Measurements from ENCODE around the gene MPRIP.

The MPRIP gene

GRCh38 chr17:17166446-17166845, 124.2 kb downstream of the MPRIP start:
- no peak for DNase-seq (ENCODE audit: low read depth)
- in situ Hi-C loops (cut with HindIII; ENCODE audit: low sequenced_read_pairs) = no loop called here
- TF ChIP-seq CTCF (IDR thresholded peaks at IDR 0.05; ENCODE audit: low read depth, low read length, missing control alignments) = no peak
- H3K4me3 ChIP-seq (ENCODE audit: low read depth, low read length) = no peak overlapping the region

GRCh38 chr17:17167356-17167755, 125.1 kb downstream of the MPRIP start:
- no peak overlapping the region for H3K4me3 ChIP-seq (ENCODE audit: low read depth, low read length)
- in situ Hi-C loops (cut with HindIII; ENCODE audit: low sequenced_read_pairs) = no loop called here
- no peak for DNase-seq (ENCODE audit: low read depth)
- no peak for TF ChIP-seq CTCF (IDR thresholded peaks at IDR 0.05; ENCODE audit: low read depth, low read length, missing control alignments)

- in situ Hi-C loops (cut with HindIII; ENCODE audit: low sequenced_read_pairs) = no loop called here
- H3K4me3 ChIP-seq (ENCODE audit: low read depth, low read length) = no peak overlapping the region
- no peak for DNase-seq (ENCODE audit: low read depth)
- no peak for TF ChIP-seq CTCF (IDR thresholded peaks at IDR 0.05; ENCODE audit: low read depth, low read length, missing control alignments)
Observed at GRCh38 chr17:17167986-17168385, 125.7 kb downstream of the MPRIP start.

GRCh38 chr17:17168401-17168800, 126.1 kb downstream of the MPRIP start:
- no peak for TF ChIP-seq CTCF (IDR thresholded peaks at IDR 0.05; ENCODE audit: low read depth, low read length, missing control alignments)
- no peak overlapping the region for H3K4me3 ChIP-seq (ENCODE audit: low read depth, low read length)
- in situ Hi-C loops (cut with HindIII; ENCODE audit: low sequenced_read_pairs) = no loop called here

GRCh38 chr17:17169396-17169795, 127.1 kb downstream of the MPRIP start:
- DNase-seq (ENCODE audit: low read depth) = no peak
- in situ Hi-C loops (cut with HindIII; ENCODE audit: low sequenced_read_pairs) = no loop called here
- TF ChIP-seq CTCF (IDR thresholded peaks at IDR 0.05; ENCODE audit: low read depth, low read length, missing control alignments) = no peak
- H3K4me3 ChIP-seq (ENCODE audit: low read depth, low read length) = no peak overlapping the region

More at GRCh38 chr17:17168401-17168800, 126.1 kb downstream of the MPRIP start:
- no peak for DNase-seq (ENCODE audit: low read depth)

- in situ Hi-C loops (cut with HindIII; ENCODE audit: low sequenced_read_pairs) = no loop called here
- no peak for TF ChIP-seq CTCF (IDR thresholded peaks at IDR 0.05; ENCODE audit: low read depth, low read length, missing control alignments)
- no peak overlapping the region for H3K4me3 ChIP-seq (ENCODE audit: low read depth, low read length)
- DNase-seq (ENCODE audit: low read depth) = no peak
Observed at GRCh38 chr17:17170346-17170985, 128.2 kb downstream of the MPRIP start.

Measured in astrocyte of the cerebellum (primary cell).